SIG-M5 (cell line): ENCODE data around the gene PTPN14.
A peak's percentile ranks its signal among the peaks of the same experiment; 100 is the strongest.

Source experiments
- DNase-seq: peaks from one replicate; lab custom pipeline; 2025; lab: John Stamatoyannopoulos, UW

PTPN14 gene

DNA sequence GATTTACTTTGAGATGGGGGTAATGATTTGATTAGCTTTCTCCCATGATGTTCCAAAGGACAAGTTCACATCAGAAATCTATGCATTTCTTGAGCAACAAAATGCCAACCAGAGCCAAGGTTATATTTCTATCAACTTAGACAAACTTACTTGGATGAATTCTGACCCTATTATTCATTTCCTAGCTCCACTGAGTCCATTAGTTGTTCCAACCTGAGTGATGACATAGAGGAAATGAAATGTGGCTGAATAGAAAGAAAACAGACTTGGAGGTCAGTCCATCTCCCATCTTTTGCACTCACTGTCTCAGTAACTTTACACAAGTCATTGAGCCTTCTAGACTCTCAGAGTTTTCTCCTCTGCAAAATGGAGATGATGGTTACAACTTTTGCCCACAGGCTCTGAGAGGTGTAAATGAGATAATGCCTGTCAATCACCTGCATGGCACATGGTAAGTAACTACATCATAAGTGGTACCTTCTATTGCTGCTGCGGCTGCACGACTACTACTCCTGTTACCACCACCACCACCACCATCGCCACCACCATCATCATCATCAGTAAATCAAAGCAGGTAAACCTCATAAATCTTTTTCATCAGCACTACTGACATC lies 98.2 kb downstream of the PTPN14 start:
- no peak for DNase-seq

DNA sequence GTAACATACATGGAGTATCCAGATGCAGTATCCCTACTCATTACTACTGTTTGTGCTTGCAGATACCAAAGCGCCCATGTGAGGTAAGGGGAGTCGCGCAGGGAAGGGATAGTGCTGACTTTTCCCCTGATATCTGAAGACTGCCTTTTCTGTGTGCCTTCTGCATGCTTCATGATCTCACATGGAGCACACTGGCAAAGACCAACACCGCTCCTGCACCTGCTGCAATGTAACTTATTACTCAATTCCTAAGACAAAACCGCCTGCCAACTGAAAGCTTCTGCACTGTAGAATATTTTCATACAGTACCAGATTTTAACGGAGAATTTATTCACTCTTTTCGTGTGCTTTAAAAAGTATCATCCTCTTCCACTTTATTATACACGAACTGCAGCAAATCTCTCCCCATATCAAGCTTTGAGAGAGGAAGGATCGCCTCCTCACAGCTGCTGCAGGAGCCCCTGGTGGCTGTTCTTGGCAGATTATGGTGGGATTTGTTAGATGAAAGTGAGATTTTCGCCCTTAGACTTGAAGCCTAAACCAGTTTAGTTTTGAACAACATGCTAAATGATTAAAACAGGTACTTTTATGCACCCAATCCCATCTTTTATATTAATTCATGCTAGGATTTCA lies 99.1 kb downstream of the PTPN14 start:
- DNase-seq, result no peak

GRCh38 chr1:214451596-214451995 lies 99.8 kb downstream of the PTPN14 start:
- no peak for DNase-seq

- no peak for DNase-seq
These were observed 102.0 kb downstream of the PTPN14 start for GRCh38 chr1:214449371-214449770.

GRCh38 chr1:214448536-214448935 lies 102.9 kb downstream of the PTPN14 start:
- DNase-seq, result no peak

- DNase-seq, result no peak
These were observed 103.9 kb downstream of the PTPN14 start for GRCh38 chr1:214447557-214447871.

DNA sequence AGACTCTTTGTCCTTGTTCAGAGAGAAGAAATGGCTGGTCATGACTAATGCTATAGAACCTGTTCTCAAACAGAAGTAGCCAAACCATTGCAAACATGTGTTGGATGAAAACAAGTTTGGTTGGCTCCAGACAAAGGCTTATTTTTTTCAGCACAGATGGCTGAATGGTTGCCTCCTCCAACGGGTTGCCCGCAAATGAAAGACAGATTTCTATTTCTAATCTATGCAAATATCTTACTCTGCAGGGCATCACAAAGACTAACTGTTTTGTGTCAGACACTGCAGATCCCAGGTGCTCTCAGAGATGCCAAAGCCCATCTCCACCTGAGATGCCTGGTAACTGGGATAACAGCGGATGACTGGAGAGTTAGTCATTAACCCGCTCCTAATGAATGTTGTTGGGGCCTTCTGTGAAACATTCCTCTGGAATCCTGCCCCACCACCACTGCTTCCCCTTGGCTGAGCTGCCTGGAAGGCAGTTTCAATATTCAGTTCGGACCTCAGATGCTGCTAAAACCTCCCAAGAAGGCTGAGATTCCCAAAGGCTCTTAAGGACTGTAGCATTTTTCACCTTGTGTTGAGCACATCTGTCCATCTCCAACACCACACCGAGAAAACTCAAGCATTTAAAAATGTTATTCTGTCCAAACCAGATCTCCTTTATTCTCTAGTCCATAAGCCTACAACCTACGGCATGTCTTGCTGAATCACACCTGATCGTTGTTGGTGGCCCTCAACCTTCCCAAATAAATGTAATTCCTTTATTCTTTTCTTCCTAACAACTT lies 104.4 kb downstream of the PTPN14 start:
- no peak for DNase-seq

DNA sequence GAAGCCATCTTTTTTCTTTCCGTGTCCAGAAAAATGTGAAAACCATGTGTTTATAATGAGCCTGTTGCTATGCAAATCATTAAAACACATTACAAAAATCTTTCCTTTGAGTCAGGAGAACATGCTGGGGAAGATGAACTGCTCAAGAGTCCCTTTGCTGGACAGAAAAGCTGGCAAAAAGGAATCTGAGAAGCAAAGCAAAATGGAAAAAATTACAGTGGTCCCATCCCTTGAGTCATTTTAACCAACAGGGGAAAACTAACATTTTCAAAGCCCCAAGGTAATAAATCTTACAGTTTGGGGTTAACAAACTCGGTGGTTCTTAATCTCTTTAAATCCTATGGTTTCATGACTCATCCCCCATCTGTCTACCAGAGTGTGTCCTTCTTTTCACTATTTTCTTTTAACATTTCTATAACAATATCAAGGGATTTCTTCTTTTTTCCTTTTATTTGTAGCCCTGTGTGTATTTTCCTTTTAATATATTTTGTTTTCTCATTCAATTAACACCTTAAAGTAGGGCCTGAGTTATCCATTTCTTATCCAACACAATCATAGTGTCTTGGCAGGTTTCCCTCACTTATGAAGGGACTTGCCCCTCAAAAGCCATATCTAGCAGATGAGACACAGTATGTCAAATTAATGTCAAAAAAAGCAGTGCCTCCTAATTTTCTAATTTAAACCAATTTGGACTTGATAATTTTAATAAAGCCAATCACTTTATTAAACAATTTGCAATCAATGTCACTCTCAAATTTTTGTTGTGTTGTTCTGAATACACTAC lies 105.4 kb downstream of the PTPN14 start:
- no peak for DNase-seq

- DNase-seq, result no peak
These were observed 106.2 kb downstream of the PTPN14 start for GRCh38 chr1:214445199-214445598.

DNA sequence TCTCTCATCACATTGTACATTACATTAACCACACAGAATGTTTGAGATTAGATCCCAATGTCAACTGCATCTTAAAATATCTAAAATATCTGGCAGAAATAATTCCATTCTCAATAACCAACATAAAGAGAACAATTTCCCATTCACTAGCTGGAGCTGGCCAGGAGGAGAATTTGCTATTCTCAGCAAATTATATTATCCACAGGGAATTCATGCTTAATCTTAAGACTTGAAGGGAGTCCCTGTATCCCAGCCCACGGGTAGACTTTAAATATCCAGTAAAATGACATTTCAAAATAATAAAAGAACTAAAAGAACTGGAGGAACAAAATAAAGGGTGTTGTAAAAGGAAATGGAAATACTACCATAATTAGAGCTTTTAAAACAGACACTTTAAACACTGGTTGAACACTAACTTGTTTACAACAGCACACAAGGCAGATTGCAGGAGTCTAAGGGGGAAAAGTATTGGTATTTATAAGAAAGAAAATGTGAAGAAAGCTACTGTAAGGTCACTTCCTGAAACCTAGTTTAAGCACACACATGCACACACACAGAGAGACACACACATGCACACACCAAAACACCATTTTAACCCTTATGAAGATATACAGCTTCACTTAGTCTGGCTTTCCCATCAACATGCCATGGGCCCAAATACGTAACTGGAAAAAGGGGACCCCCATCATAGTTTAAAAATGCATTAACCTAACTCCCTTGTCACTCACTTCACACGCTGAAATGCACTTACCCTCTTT lies 107.0 kb downstream of the PTPN14 start:
- DNase-seq, result no peak

GRCh38 chr1:214441119-214441518 lies 110.3 kb downstream of the PTPN14 start:
- no peak for DNase-seq

- no peak for DNase-seq
These were observed 111.0 kb downstream of the PTPN14 start for GRCh38 chr1:214440219-214440965.

DNA sequence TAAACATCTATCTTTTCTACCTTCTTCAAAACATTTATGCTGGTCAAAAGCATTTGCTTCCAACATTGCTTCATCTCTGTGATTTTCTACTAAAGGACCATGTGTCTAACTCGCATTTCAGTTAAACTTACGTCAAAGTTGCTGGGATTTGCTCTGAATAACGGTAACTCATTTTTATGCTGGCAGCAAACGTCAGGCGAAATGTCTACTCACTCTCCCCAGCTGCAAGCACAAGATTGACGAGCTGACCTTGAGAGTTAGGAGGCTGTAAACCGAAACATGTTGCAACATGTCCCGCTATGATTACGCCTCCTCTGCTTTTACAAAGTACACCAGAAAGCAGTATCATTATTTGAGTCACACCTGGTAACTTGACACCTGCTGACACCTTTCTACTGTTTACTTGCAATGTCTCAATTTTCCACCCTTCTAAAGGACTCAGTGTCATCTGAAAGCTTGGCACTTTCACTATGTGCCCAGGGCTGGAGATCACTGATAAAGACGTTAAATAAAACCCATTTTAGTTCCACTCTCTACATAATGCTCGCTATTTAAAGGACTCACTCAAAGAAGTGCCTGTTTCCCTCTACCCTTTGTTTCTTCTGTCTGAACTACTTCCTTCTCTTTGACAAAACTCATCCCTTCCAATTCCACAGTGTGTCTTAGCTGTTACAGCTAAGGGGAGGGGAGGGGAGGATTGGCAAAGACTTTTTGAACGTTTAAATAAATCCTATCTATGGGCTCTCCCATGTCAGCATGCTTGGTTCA lies 111.9 kb downstream of the PTPN14 start:
- peak; percentile 39 for DNase-seq

DNA sequence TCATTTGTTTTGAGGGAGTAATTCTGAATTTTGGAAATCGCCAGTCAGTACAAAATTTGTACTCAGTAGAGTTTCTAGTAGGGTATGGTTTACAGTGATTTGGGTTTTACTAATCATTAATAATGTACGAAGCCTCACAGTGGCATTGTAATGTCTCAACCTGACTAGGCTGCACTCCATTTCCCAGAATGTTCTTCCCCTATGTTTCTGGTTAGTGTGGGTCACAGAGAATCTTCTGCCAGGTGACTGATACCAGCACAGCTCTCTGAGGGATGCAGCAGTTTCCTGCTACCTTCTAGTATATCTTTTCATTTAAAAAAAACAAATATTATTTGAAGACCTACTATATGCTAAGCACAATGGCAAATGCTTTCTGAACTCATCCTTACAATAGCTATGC lies 112.9 kb downstream of the PTPN14 start:
- no peak for DNase-seq

DNA sequence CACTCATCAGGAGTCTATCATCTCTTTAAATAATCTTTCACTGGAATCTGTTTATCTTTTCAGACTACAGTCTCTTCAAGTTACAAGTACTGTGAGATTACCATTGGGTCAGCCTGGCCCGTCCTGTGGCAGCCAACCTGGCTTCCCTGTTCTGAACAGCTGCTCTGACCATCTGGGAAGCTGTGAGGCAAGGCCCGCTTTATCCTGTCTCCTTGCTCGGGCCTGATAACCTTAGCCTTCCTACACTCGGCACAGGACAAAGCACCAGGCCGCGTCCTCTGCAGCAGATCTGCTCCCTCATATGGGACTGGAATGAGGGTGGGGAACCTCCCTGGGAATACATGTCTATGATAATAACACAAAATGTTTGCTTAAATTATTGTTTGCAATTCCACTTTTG lies 113.3 kb downstream of the PTPN14 start:
- DNase-seq, result no peak

GRCh38 chr1:214435867-214436266 lies 115.5 kb downstream of the PTPN14 start:
- DNase-seq, result no peak

DNA sequence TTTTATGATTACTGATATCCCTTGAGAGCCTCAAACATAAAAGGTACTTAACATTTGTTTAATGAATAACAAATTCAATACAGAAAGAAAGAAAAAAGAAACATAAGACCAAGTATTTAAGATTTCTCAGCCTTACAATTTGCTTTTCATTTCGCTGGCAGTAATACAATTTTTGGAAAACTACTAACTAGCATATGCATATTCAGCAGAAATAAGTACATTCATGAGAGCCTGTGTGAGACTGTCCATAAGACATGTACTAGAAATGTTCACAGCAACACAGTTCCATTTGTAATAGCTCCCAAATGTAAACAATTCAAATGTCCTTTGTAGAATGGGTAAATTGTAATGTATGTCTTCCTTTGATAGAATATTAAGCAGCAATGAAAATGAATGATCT lies 119.2 kb downstream of the PTPN14 start:
- no peak for DNase-seq

DNA sequence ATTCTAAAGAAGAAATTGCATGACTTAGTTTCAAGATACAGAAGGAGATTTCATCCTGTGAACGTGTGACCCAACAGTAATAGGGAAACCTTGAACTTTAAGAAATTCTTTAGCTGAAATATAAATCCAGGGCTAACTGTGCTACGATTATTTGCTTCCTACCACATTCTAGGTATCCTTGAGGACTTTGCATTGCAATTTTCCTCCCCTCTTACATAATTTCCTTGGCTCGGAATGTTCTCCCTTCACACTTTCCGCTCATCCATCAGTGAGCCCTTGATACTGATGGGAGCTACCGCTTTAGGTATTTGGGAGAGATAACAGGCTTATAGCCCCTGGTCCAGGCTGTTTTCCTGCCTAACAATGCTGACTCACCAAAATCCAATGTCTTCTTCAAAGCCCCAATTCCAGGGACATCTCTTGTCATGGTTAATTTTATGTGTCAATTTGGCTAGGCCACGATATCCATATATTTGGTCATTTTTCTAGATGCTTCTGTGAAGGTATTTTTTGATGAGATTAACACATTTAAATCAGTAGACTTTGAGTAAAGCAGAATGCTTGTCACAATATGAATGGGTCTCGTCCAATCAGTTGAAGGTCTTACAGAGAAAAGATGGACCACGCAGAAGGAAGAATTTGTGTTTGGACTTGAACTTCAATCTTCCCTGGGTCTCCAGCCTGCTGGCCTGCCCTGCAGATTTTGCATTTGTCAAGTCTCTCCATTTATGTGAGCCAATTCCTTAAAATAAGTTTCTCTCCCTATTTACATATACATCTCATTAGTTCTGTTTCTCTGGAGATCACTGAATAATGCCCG lies 121.2 kb downstream of the PTPN14 start:
- DNase-seq, result no peak

DNA sequence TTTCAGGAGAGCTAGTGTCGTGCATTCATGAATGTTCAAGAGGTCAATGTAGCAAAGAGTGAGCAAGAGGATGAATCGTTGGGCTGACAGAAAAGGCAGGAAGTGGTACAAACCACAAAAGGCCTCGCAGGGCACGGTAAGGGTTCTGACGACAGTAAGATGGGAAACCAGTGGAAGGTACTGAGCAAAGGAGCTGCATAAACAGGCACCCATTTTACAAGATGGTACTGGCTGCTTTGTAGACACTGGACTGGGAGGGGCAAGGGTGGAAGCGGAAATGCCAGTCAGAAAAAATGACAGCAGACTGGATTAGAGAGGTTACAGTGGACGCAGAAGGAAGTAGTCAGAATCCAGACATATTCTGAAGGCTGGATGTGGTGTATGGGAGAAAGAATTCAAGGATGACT lies 123.5 kb downstream of the PTPN14 start:
- peak; percentile 79 for DNase-seq

DNA sequence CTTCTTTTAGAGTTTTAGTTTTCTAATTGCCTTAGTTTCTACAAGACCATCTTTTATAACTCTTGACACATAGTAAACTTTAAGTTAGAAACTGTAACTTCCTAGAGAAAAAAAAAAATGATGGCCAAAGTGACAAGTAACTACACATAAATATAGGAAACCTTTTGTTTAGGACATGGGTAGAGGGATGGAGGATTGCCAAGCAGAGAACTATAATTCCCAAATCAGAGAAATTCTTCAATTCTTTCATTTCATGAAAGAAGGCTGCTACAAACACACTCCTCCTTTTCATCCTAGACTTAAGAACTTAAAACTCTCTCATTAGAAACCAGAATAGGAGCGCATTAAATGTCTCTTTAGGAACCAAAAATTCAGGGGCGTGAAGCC lies 125.0 kb downstream of the PTPN14 start:
- no peak for DNase-seq
